ENCODE data around the gene PILRB.

DNA sequence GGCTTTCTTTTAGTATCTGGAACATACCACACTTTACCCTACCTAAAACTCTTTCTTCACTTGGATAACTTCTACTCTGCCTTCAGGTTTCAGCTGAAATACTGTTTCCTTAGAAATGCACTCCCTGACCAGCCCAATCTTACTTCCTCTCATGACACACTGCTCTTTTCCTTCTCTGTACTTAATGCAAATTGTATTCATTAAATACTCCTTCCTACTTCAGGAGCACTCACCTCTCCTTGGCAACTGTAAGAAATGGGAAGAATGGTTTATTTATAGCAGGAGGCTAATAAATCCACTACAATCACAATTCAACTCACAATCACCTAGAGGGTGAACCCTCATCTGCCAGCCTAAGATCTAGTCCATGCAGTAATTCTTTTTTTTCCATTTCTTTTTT is 55.4 kb downstream of the PILRB start:
- TF ChIP-seq EZH2phosphoT487 (IDR thresholded peaks at IDR 0.05; ENCODE audit: insufficient read depth, low read depth) (no peak), EZH2 (IDR thresholded peaks at IDR 0.05; ENCODE audit: insufficient read depth, poor library complexity, severe bottlenecking) (no peak)
